ENCODE results near the gene LRRC71. TPM values are rescaled to one million over a fixed set of nuclear protein-coding genes. Genes with fewer than 3 reads are reported as not detected.

Gene LRRC71
- total RNA-seq, 4 donors from 2014 or later: not detected

GRCh38 chr1:156876281-156876680, 44.2 kb upstream of the LRRC71 start:
- no peak overlapping the region for H3K27ac ChIP-seq
- no peak for DNase-seq
- H3K4me1 ChIP-seq: no peaks in the 10 kb centered on the region
- H3K27me3 ChIP-seq: no peaks in the 10 kb centered on the region
- no peaks in the 10 kb centered on the region for H3K9me3 ChIP-seq
- TF ChIP-seq POLR2A (IDR thresholded peaks at IDR 0.05) (no peak), CTCF (IDR thresholded peaks at IDR 0.05) (no peak)
- H3K36me3 ChIP-seq: no peaks in the 10 kb centered on the region
- no peak overlapping the region for H3K4me3 ChIP-seq

GRCh38 chr1:156877433-156878170, 42.8 kb upstream of the LRRC71 start:
- Histone ChIP-seq H3K36me3 (no peaks in the 10 kb centered on the region), H3K9me3 (no peaks in the 10 kb centered on the region), H3K27me3 (no peaks in the 10 kb centered on the region), H3K4me3 (no peak overlapping the region), H3K27ac (no peak overlapping the region), H3K4me1 (no peaks in the 10 kb centered on the region)
- TF ChIP-seq CTCF (IDR thresholded peaks at IDR 0.05): no peak
- no peak for DNase-seq

DNA sequence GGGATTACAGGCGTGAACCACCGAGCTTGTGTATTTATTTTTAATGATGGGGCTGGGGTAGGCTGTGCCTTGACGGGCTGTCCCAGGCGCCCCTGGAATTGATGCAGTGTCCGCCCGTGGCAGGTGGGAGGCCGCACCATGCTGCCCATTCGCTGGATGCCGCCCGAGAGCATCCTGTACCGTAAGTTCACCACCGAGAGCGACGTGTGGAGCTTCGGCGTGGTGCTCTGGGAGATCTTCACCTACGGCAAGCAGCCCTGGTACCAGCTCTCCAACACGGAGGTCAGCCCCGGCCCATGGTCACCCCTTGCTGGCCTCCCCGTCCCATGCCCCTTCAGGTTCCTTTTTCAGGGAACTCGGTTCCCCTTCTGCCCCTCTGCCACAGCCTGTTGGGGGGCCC, 40.6 kb upstream of the LRRC71 start:
- DNase-seq: no peak
- Histone ChIP-seq H3K27ac (no peak overlapping the region), H3K4me3 (no peak overlapping the region), H3K36me3 (no peaks in the 10 kb centered on the region), H3K9me3 (no peaks in the 10 kb centered on the region), H3K4me1 (no peaks in the 10 kb centered on the region), H3K27me3 (no peaks in the 10 kb centered on the region)
- TF ChIP-seq CTCF (IDR thresholded peaks at IDR 0.05) (no peak), POLR2A (IDR thresholded peaks at IDR 0.05) (no peak)

GRCh38 chr1:156880473-156880872, 40.0 kb upstream of the LRRC71 start:
- H3K4me3 ChIP-seq: no peak overlapping the region
- no peaks in the 10 kb centered on the region for H3K4me1 ChIP-seq
- H3K9me3 ChIP-seq: no peaks in the 10 kb centered on the region
- TF ChIP-seq CTCF (IDR thresholded peaks at IDR 0.05) (no peak), POLR2A (IDR thresholded peaks at IDR 0.05) (no peak)
- no peaks in the 10 kb centered on the region for H3K27me3 ChIP-seq
- no peaks in the 10 kb centered on the region for H3K36me3 ChIP-seq
- H3K27ac ChIP-seq: no peak overlapping the region
- no peak for DNase-seq

DNA sequence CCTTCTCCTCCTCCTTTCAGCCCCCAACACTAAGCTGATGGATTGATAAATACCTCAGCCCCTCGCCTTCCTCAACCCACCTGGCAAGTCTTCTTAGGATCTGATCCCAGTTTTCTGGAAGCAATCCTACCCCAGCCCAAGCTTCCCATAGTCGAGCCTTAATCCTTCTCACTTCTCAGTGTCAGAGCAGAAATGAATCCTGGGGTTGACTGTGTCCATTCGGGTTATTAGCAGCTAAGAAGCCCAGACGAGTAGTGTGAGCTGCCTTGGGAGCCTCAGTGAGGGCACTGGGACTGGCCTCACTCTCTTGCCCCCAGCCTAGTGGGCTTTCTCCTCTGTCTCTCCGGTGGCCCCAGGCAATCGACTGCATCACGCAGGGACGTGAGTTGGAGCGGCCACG, 39.3 kb upstream of the LRRC71 start:
- H3K9me3 ChIP-seq: no peaks in the 10 kb centered on the region
- no peak for DNase-seq
- TF ChIP-seq POLR2A (IDR thresholded peaks at IDR 0.05) (no peak), CTCF (IDR thresholded peaks at IDR 0.05) (no peak)
- H3K4me3 ChIP-seq: no peak overlapping the region
- no peak overlapping the region for H3K27ac ChIP-seq
- H3K4me1 ChIP-seq: no peaks in the 10 kb centered on the region
- H3K27me3 ChIP-seq: no peaks in the 10 kb centered on the region
- no peaks in the 10 kb centered on the region for H3K36me3 ChIP-seq

- no peak for TF ChIP-seq POLR2A (IDR thresholded peaks at IDR 0.05)
- no peak for TF ChIP-seq CTCF (IDR thresholded peaks at IDR 0.05)
- Histone ChIP-seq H3K27ac (no peak overlapping the region), H3K4me3 (no peak overlapping the region), H3K9me3 (no peaks in the 10 kb centered on the region), H3K36me3 (no peaks in the 10 kb centered on the region), H3K4me1 (no peaks in the 10 kb centered on the region), H3K27me3 (no peaks in the 10 kb centered on the region)
- DNase-seq: no peak
Observed at GRCh38 chr1:156881663-156882062, 38.8 kb upstream of the LRRC71 start.

All from Peyer's patch (tissue), 4 donors.